Stimulated activated CD4-positive, alpha-beta T cell treated with anti-CD3 and anti-CD28 coated beads, Interleukin-4, amount 100 ng/mL, for 1 hour (primary cell): ENCODE data around the gene CTPS2.

Experiments
- DNase-seq: peaks from one replicate; pipeline ENCODE4 v3.0.0-alpha.2; 2020

Gene CTPS2

DNA sequence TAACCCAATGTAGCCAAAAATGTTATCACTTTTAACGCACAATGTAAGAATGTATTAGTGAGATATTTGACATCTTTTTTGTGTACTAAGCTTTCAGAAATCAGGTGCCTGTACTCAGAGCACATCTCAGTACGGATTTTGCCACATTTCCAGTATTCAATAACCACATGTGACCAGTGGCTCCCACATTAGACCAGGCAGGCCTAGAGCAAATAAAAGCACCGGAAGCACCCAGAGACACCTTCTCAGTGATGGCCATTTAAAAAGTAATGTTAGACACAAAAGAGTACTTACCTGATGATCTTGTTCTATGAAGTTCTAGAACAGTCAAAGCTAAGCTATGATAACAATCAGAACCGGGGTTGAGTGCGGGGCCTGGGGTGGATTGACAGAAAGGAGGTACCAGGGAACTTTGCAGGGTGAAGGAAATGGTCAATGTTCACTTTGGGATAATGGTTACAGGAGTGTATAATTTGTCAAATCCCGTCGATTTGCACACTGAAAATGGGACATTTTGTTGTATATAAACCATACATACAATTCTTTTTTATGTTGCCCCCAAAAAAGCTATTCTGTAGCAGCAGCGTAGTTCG is 1.2 kb downstream of the CTPS2 start:
- no peak for DNase-seq

DNA sequence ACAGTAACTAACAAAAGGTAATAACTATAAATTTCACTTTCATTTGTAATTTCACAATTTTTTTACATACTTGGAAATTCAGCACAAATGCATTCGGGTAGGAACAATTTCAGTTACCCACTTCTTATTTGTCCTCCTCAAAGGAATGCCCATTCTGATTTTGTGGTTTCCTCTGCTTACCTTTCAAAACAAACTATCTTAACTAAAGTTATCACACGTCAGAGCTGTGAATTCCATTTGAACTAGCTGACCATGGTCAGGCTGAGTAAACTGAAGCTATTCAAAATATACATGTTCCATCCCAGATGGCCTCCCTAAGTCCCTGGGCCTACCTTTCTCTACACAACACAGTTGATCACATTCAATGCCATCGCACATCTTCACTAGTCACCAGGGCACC is 4.5 kb downstream of the CTPS2 start:
- no peak for DNase-seq

DNA sequence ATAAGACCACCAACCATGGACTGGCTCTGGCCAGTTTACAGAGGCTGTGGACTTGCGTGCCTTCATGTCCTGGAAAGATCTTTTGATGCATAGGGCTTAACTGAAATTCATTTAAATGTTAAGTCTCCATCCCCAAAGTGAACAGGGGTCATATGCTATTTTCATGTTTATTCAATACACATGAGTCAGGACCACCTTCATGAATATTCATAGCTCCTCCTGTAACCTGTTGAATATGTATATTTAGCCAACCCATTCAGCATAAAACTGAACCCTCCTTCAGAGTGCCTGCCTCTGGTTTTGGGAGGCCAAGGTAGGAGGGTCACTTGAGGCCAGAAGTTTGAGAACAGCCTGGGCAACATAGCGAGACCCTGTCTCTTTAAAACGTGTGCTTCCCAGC is 7.1 kb downstream of the CTPS2 start:
- no peak for DNase-seq

DNA sequence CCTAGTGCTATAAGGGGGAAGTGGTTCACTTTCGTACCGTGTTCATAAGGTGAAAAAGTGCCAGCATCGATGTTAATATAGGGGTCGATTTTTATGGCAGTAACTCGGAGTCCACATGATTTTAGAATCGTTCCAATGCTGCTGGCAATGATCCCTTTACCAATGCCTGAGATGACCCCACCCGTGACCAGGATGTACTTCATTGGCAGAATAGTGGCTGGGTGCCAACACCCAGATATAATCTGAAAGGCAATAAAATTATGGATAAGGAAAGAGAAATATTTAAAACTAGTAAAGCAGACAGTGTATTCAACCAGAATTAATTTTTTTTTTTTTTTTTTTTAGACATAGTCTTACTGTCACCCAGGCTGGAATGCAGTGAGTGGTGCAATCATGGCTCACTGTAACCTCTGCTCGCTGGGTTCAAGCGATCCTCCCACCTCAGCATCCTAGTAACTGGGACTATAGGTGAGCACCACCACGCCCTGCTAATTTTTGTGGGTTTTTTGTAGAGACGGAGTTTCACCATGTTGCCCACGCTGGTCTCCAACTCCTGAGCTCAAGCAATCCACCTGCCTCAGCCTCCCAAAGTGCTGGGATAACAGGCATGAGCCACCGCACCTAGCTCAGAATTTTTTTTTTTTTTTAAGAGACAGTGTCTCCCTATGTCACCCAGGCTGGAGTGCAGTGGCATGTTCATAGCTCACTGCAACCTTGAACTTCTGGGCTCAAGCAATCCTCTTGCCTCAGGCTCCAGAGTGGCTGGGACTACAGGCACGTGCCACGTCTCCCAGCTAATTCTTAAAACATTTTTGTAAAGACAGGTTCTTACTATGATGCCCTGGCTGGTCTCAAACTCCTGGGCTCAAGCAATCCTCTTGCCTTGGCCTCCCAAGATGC is 9.5 kb downstream of the CTPS2 start:
- DNase-seq: no peak

DNA sequence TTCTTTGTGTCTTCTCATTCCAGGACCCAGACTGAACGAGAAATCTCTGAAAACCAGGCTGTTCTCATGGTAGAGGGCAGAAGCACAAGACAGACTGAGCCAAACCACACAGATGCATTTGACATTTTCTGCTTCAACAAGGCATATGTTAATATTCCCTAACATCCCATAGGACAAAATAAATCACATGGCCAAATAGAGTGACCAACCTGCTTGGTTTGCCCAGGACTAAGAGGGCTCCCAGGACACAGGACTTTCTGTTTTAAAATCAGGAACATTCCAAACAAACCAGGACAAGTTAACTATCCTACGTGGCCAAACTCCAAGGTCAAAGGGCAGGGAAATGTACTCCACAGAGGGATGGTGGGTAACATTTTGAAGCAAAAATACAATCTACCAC is 11.7 kb downstream of the CTPS2 start:
- no peak for DNase-seq

DNA sequence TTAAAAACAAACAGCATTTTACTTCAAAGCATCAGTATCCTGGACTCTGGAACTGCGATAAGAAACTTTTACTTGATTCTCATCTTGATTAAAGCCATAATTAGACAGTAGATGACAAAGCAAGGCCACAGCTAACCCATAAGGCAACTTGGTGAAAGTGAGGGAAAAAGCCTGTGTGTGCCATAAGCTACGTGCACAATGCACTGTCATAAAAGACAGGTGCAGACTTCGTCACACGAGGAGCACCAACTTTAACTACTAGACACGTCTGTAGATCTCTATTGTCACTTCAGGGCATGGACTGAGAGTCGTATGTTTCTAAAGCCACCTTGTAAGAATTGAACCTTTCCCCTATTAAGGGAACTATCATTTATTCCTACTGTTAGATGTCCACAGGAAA is 13.1 kb downstream of the CTPS2 start:
- no peak for DNase-seq

DNA sequence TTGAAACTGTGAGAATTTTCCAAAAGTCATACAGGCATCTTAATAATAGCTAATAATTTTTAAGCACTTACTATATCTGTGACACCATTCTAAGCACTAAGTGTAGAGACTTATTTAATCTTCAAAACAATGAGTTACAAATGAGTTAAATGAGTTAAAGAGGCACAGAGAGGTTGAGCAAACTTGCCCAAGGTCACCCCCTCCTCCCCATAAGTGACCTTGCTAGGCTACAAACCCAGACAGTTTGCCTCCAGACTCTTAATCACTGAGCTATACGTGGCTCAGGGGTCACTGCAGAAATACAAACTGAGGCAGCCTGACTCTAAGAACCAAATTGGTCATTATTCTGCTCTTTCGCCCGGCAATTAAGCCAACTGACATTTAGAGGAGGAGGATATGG is 15.5 kb downstream of the CTPS2 start:
- no peak for DNase-seq

DNA sequence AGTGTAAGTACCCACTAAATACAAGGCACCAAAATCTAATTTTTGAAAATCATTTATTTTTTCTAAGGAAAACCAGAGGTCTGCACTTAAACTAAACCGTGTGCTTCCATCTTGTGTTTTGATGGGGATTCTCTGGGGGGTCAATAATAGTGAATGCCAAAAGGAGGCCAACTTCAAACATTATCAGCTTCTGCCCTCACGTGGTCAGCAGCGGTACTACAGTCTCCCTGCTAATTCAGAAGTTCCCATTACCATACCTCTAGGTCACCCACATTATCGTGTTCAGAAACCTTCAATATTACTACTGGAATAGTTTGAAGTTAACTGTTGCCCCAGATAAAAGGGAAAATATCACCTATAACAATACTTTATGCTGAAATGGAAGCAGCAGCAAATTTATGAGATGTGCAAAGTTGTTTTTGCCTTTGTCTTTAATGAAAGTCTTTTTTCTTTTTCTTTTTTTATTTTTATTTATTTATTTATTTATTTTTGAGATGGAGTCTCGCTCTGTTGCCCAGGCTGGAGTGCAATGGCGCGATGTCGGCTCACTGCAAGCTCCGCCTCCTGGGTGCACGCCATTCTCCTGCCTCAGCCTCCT is 17.3 kb downstream of the CTPS2 start:
- peak; percentile 63 for DNase-seq

DNA sequence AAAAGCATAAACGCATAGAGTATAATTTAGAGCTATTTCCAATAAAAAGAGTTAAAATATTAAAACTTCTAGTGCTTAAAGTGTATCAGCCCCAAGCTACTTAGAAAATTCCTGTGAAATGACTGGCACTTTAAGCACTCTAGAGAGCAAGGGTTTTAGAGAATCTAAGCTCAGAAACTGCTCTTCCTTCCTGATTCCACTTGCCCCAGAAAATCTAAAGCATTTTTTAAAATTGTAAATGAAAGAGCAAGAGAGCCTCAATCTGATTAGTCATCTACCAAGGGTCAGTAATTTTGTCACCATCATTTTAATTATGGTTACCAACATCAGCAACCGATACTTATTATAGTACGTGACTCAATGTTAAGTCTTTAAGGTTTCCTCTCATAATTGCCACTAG is 25.0 kb downstream of the CTPS2 start:
- DNase-seq: no peak

DNA sequence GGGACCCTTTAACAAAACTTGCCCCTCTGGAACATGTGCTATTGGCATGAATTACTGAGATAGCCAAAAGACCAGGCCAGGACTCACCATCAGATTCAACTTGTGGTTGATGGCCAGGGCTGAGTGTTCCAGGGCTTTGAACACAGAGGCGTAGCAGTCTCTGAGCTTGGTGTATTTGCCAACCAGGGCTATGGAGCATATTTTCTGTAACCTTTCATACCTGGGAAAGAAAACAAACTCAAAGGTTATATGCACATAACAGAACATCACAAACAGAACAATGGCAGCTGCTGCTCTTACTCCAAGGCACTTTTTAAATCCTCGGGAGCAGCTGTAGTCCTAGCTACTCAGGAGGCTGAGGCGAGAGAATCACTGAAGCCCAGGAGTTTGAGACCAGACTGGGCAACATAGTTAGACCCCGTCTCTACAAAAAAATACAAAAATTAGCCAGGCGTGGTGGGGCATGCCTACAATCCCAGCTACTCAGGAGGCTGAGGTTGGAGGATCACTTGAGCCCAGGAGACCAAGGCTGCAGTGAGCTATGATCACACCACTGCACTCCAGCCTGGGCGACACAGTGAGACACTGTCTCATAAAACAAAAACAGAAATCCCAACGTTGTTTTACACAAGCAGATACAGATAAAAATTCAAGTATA is 29.3 kb downstream of the CTPS2 start:
- no peak for DNase-seq

DNA sequence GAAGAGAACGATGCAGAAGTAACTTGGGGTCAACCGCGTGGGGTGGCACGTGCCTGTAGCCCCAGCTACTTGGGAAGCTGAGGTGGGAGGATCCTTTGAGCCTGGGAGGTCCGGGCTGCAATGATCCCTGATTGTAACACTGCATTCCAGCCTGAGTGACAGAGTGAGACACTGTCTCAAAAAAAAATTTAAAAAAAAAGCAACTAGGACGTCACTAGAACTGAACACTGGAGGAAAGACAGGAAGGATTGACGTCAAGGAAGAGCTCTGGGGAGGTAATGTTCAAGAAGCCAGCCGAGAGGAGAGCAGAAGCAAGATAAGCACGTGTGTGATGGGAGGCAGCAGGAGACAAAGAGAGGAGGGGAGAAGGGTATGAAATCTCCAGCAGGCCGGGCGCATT is 33.8 kb downstream of the CTPS2 start:
- DNase-seq: no peak

DNA sequence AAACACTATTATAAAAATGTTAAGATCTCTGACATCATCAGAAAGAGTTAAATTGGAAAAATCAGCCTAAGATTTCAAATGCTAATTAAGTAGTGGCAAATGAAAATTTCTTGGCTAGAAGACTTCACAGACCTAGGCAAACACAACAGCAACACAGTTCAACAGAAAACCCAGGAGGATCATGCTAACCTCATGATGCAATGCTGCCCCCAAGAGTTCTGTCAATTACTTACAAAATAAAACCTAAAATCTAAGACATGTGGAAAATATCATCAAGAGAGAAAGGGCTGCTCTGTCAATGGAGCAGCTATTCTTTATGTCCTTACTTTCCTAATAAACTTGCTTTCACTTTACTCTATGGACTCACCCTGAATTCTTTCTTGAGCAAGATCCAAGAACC is 41.5 kb downstream of the CTPS2 start:
- peak; percentile 5 for DNase-seq

DNA sequence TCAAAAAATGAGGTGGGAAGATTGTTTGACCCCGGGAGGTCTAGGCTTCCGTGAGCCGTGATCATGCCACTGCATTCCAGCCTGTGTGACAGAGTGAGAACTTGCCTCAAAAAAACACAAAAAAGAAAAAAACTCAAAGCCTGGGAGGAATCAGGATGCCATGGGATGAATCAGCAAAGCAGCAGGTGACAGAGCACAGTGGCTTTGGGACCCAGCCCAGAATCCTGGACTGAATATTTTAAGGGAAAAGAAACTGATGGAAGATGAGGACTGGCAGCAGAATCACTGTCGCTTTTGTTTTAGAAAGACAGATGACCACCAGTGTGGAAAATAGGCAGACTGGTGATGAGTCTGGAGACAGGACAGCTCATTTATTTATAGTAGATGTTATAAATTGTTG is 45.9 kb downstream of the CTPS2 start:
- DNase-seq: no peak

DNA sequence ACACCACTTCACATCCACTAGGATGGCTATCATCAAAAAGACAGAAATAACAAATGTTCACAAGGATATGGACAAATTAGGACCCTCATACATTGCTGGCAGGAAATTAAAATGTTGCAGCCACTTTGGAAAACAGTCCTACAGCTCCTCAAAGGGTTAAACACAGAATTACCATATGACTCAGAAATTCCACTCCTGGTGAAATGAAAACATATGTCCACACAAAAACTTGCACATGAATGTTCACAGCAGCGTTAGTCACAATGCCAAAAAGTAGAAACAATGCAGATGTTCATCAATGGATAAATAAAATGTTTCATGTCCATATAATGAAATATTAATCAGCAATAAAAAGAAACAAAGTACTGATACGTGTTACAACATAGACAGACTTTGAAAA is 47.4 kb downstream of the CTPS2 start:
- no peak for DNase-seq

DNA sequence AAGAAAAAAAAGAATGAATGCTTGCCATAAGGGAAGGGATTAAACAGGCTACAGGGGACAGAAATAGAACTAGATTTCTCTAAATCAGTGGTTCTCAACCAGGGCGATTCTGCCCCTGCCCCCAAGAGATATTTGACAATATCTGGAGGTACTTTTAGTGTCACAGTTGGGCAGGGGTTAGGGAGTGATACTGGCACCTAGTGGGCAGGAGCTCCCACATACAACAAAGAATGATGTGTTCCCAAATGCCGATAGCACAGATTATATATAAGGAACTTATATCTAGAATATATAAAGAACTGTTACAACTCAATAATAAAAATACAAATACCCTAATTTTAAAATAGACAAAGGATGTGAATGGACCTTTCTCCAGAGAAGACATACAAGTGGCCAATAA is 47.8 kb downstream of the CTPS2 start:
- no peak for DNase-seq

DNA sequence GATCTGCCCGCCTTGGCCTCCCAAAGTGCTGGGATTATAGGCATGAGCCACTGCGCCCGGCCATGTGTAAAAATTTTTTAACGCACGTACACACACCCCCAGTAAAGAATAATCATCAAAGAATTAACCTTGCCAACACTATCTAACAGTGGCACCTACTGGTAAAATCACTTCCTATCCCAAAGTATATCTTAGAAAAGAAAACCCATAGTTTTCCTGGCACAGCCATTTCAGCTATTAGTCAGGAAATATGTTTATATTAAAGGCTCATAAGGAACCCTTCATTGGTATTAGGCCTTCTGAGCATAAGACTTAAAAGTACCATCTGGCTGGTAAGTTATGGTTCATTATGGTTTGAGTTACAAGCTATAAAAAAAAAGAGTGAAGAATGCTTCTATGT is 48.4 kb downstream of the CTPS2 start:
- DNase-seq: no peak

DNA sequence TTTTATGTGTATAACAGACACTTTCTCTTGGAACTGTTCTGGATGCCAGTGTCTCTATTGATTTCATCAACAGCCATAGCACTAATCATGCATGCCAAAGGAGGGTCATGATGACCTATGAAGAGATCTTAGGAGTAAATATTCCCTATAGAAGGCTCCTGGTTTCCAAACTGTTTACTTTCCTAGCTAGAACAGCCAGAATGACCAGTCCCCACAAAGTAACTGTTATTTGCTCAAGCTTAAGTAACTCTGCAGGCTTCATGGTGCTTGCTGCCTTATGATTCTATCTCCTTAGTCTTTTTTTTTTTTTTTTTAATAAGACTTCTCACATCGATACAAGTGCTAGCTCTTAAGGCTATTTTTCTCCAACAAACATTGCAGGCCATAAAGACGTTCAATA is 50.1 kb downstream of the CTPS2 start:
- DNase-seq: no peak

DNA sequence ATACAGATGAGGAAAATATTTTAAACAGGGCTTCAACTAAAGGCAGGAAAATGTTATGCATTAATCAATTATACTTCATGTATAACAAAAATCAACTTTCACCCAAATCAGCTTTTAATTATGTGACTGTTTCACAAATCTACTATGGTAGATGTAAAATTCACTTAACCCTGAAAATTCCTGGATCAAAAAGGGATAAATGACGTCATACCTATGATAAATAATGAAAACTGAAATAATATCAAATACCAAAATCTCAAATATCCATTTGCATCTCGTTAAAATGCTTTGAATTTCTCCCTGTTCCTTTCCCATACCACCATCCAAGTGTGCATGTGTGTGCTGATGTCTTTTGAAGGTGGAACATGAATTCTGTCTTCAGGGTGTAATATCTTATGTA is 51.0 kb downstream of the CTPS2 start:
- DNase-seq: no peak

DNA sequence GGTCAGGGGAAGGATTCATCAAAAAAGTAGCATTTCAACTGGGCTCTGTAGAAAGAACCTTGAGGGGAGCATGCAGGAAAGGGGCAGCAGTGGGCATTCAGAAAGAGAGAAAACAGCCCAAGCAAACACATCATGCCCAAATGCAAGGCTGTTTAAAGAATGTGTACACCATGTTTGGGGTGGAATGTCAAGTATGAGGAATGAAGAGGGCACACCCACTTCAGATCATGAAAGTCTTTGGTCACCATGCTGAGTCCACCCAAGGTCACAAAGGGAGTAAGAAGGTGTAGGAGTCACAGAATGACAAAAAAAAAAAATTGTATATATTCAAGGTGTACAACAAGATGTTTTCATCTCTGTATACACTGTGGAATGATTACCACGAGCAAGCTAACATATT is 53.1 kb downstream of the CTPS2 start:
- no peak for DNase-seq

DNA sequence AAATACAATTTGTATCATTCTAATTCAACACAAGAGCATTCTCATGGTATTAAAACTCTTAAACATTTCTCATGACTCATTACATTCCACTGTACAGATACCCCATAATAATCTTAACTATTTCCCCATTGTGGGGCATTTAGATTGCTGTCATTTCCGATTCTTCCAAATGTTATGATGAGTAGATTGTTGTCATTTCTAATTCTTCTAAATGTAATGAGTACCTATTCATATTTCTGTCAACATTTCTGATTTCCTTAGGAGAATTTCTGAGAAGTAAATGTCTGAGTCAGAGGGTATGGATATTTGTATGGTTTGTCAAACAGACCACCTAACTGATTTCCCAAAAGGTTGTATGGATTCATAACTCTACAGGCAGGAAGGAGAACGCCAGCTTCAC is 54.2 kb downstream of the CTPS2 start:
- DNase-seq: no peak

DNA sequence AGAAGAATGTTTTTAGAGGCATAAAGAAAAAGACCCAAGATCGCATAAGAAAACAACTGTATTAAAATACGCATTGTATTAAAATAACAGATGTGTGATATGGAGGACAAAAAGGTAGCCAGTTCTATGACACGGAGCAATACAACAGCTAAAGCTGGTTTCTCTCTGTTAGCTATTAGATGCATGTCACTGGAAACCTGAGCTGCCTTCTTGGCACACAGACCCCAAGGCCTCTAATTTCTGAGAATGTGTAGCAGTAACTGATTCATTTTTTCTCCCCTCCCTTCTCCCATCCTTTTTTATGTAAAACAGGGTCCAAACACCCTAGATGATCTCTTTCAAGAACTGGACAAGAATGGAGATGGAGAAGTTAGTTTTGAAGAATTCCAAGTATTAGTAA is 58.4 kb downstream of the CTPS2 start:
- no peak for DNase-seq

DNA sequence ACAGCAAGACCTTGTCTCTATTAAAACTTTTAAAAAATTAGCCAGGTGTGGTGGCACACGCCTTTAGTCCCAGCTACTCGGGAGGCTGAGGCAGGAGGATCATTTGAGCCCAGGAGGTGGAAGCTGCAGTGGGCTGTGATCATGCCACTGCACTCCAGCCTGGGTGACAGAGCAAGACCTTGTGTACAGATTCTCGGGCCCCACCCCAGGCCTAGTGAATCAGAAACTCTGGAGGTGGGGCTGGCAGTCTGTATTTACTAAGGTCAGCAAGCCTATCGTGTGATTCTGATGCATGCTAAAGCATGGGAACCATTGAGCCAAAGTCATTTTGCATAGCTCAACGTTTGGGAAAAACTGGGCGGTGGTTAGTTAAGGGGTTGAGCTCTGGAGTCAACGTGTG is 59.0 kb downstream of the CTPS2 start:
- DNase-seq: no peak

DNA sequence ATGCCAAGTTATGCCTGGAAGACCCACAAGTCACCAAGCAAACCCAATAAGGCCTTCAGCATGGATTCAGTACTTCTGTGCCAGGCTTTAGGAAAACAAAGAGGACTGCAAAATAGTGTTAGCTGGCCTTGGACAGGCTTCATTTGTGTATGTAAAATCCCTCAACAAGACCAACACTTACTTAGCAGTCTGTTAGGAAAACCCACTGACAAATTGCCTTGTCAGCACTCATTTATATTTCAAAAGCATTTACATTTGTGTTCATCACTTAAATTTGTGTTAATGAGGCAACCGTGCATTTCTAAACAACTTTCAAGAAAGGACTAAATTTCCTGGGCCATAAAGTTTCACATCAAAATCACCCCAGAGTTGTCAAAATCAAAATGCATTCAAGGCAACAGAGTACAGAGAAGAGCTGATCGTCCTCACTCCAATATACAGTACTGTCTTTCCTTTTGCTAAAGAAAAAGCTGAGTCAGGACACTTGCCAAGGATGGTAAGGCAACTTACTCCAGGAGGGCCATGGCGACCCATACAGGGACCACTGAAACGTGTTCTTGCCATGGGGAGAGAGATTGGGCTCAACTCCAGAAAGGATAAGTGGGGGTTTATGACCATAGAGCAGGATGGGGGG is 61.0 kb downstream of the CTPS2 start:
- DNase-seq: no peak
